ENCODE data around the gene PSMD6. TPM values are rescaled to one million over a fixed set of nuclear protein-coding genes. Genes with fewer than 3 reads are reported as not detected.

Gene PSMD6
- total RNA-seq, 1 experiment from 2014 or later = 66.5 TPM

DNA sequence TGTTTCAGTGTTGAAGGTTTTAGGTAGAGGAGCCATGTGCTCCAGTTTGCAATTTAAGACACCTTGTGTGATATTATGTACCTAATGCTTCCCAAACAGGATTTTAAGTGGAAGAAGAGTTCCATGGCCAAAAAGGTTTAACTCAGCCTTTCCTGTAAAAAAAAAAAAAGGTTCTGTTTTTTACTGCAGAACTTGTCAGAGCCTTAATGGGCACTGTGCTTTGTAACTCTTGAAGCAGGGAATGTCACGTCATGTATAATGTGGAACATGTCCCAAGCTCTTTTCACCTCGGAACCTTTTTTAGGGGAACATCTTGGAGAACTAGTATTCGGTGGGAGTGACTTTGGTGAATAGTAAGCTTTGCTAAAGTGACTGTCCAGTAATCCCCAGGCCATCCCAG lies 31.6 kb downstream of the PSMD6 start:
- no peak overlapping the region for H3K27ac ChIP-seq (ENCODE audit: low read depth, low read length, poor library complexity, severe bottlenecking)
- DNase-seq (ENCODE audit: low spot score) = no peak
- no peaks in the 10 kb centered on the region for H3K9me3 ChIP-seq (ENCODE audit: low read depth, low read length, poor library complexity, severe bottlenecking)
- H3K4me3 ChIP-seq (ENCODE audit: low read depth, low read length, poor library complexity, severe bottlenecking) = no peak overlapping the region
- no peaks in the 10 kb centered on the region for H3K4me1 ChIP-seq (ENCODE audit: insufficient read depth, low read length, poor library complexity, severe bottlenecking)
- intact Hi-C loops (cut with micrococcal nuclease; ENCODE audit: unreplicated experiment) = loop anchor here (10.0 kb wide), 1 partner anchor 637 kb away; no protein-coding TSS in a partner anchor
- ChIA-PET CTCF (no interaction called here), POLR2A (ENCODE audit: low non-redundant PET) (no interaction called here)
- H3K36me3 ChIP-seq (ENCODE audit: insufficient read depth, low read length, poor library complexity, severe bottlenecking) = no peaks in the 10 kb centered on the region
- no peaks in the 10 kb centered on the region for H3K27me3 ChIP-seq (replicated peaks; ENCODE audit: insufficient read depth, low read depth, low read length, poor library complexity)
- TF ChIP-seq, protein P1, sequence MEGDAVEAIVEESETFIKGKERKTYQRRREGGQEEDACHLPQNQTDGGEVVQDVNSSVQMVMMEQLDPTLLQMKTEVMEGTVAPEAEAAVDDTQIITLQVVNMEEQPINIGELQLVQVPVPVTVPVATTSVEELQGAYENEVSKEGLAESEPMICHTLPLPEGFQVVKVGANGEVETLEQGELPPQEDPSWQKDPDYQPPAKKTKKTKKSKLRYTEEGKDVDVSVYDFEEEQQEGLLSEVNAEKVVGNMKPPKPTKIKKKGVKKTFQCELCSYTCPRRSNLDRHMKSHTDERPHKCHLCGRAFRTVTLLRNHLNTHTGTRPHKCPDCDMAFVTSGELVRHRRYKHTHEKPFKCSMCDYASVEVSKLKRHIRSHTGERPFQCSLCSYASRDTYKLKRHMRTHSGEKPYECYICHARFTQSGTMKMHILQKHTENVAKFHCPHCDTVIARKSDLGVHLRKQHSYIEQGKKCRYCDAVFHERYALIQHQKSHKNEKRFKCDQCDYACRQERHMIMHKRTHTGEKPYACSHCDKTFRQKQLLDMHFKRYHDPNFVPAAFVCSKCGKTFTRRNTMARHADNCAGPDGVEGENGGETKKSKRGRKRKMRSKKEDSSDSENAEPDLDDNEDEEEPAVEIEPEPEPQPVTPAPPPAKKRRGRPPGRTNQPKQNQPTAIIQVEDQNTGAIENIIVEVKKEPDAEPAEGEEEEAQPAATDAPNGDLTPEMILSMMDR (conservative IDR thresholded peaks at IDR 0.05; ENCODE audit: low read depth, low read length) = no peak
- TF ChIP-seq EZH2 (IDR thresholded peaks at IDR 0.05; ENCODE audit: borderline replicate concordance, low read depth, low read length, poor library complexity, severe bottlenecking) = no peak
- no TSS peak for BruUV-seq (replicated peaks)

DNA sequence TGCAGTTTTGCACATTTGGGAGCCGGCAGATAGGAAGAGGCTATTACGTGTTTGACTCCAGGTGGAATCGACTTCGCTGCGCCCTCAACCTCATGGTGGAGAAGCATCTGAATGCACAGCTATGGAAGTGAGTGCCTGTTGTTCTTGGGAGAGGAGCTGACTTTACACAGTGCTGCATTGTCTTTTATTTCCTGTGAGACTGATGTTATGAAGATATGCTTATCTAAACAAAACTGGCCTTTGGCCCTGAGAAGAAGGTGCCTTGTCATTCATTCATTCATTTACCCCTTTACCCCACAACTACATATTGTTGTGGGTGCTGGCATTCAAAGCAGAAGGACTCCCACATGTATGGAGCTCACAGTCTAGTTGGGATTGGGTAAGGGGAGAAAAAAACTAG lies 32.6 kb downstream of the PSMD6 start:
- TF ChIP-seq EZH2 (IDR thresholded peaks at IDR 0.05; ENCODE audit: borderline replicate concordance, low read depth, low read length, poor library complexity, severe bottlenecking) = no peak
- TF ChIP-seq, protein P1 (conservative IDR thresholded peaks at IDR 0.05; ENCODE audit: low read depth, low read length) = no peak
- DNase-seq (ENCODE audit: low spot score) = no peak
- Histone ChIP-seq H3K9me3 (ENCODE audit: low read depth, low read length, poor library complexity, severe bottlenecking) (no peaks in the 10 kb centered on the region), H3K4me1 (ENCODE audit: insufficient read depth, low read length, poor library complexity, severe bottlenecking) (no peaks in the 10 kb centered on the region), H3K36me3 (ENCODE audit: insufficient read depth, low read length, poor library complexity, severe bottlenecking) (no peaks in the 10 kb centered on the region), H3K27ac (ENCODE audit: low read depth, low read length, poor library complexity, severe bottlenecking) (no peak overlapping the region), H3K4me3 (ENCODE audit: low read depth, low read length, poor library complexity, severe bottlenecking) (no peak overlapping the region), H3K27me3 (replicated peaks; ENCODE audit: insufficient read depth, low read depth, low read length, poor library complexity) (no peaks in the 10 kb centered on the region)
- POLR2A ChIA-PET (ENCODE audit: low non-redundant PET) = no interaction called here
- intact Hi-C loops (cut with micrococcal nuclease; ENCODE audit: unreplicated experiment) = loop anchor here (10.0 kb wide), 1 partner anchor 636 kb away; no protein-coding TSS in a partner anchor
- CTCF ChIA-PET = no interaction called here
- no TSS peak for BruUV-seq (replicated peaks)

DNA sequence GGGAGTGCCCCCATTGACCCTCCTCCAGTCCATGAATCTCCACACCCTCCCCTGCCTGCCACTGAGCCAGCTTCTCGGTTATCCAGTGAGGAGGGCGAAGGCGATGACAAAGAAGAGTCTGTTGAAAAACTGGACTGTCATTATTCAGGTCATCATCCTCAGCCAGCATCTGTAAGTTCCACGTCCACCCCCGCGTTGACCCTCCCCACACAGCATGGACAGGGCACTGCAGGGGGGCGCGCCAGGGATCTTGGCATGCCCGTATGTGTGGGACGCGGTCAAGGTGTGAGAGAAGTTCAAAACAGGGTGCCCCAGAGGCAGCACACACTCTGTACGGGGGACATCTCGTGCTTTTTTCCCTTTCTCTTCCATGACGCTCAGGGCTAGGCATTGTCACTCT lies 33.1 kb downstream of the PSMD6 start:
- ChIA-PET CTCF (no interaction called here), POLR2A (ENCODE audit: low non-redundant PET) (no interaction called here)
- no TSS peak for BruUV-seq (replicated peaks)
- no peaks in the 10 kb centered on the region for H3K36me3 ChIP-seq (ENCODE audit: insufficient read depth, low read length, poor library complexity, severe bottlenecking)
- H3K4me1 ChIP-seq (ENCODE audit: insufficient read depth, low read length, poor library complexity, severe bottlenecking) = no peaks in the 10 kb centered on the region
- intact Hi-C loops (cut with micrococcal nuclease; ENCODE audit: unreplicated experiment) = loop anchor here (10.0 kb wide), 1 partner anchor 635 kb away; no protein-coding TSS in a partner anchor
- H3K27ac ChIP-seq (ENCODE audit: low read depth, low read length, poor library complexity, severe bottlenecking) = no peak overlapping the region
- no peaks in the 10 kb centered on the region for H3K27me3 ChIP-seq (replicated peaks; ENCODE audit: insufficient read depth, low read depth, low read length, poor library complexity)
- TF ChIP-seq, protein P1 (conservative IDR thresholded peaks at IDR 0.05; ENCODE audit: low read depth, low read length) = no peak
- no peak for TF ChIP-seq EZH2 (IDR thresholded peaks at IDR 0.05; ENCODE audit: borderline replicate concordance, low read depth, low read length, poor library complexity, severe bottlenecking)
- H3K9me3 ChIP-seq (ENCODE audit: low read depth, low read length, poor library complexity, severe bottlenecking) = no peaks in the 10 kb centered on the region
- no peak for DNase-seq (ENCODE audit: low spot score)
- H3K4me3 ChIP-seq (ENCODE audit: low read depth, low read length, poor library complexity, severe bottlenecking) = no peak overlapping the region
